Embryonic facial prominence (tissue), 1 donor: ENCODE results near the gene ARFGEF3.
"Not testable (repeated sequence)": the region's sequence is repeated elsewhere in the genome, so short reads cannot be mapped to it uniquely, and the experiment has no call there.

ENCODE experiments used
- DNase-seq: peaks from one replicate; pipeline ENCODE4 v3.0.0-alpha.2; 2016; ENCODE audit errors: extremely low spot score

ARFGEF3 gene

DNA sequence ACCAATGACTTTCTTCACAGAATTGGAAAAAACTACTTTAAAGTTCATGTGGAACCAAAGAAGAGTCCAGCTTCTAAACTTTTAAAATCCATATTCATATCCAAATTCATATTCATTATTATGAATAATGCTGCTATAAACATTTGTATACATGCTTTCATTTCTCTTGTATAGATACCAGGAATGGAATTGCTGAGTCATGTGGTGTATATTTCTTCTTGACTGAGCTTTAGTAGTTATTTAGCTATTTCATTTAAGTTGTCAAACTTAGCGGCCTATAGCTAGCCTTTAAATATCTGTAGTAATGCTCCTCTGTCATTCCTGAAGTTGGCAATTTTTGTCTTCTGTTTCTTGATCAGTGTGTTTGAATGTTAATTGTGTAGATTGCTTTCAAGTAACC, 196.2 kb downstream of the ARFGEF3 start:
- no peak for DNase-seq

DNA sequence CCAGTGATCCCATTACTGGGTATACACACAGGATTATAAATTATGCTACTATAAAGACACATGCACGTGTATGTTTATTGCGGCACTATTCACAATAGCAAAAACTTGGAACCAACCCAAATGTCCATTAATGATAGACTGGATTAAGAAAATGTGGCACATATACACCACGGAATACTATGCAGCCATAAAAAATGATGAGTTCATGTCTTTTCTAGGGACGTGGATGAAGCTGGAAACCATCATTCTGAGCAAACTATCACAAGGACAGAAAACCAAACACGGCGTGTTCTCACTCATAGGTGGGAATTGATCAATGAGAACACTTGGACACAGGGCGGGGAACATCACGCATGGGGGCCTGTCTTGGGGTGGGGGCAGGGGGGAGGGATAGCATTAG, 206.9 kb downstream of the ARFGEF3 start:
- DNase-seq = not testable (repeated sequence)

DNA sequence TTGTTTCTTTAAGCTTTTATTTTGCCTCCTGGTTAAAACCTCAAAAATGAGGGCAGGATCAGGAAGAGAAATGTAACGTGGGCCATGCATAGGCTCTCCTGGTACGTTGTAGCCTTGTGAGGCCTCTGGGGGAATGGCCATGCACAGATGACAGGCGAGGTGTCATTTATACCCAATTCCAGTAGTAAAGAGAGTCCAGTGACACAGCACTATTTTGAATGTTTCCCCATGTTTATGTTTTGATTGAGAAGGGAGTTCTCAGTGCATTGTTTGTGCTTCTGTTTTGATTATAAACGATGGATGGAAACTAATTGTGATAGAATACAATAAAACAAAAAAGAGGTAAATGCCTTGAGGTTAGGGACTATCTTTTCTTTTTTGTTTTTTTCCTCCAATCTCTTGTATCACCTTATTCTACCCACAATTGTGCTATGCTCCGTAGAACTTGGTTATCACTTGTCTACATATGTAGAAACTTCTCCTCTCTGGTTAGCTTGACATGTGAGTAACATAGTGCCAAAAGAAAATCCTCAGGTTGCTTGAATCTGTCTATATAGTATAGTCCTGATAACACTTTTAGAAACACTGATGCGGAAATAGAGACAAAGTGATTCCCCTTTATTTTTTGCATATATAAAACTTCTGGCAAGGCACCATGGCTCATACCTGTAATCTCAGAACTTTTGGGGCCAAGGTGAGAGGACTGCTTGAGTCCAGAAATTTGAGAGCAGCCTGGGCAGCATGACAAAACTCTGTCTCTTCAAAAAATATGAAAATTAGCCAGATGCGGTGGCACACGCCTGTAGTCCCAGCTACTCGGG, 209.1 kb downstream of the ARFGEF3 start:
- DNase-seq = no peak

DNA sequence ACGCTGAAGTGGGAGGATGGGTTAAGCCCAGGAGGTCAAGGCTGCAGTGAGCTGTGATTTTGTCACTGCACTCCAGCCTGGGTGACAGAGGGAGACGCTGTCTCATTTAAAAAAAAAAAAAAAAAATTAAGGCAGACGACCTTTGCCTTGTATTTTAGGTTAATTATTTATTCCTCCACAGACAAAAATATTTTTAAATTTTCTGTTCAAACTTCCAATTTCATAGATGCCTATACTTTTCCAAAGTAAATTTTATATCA, 209.6 kb downstream of the ARFGEF3 start:
- DNase-seq = no peak

DNA sequence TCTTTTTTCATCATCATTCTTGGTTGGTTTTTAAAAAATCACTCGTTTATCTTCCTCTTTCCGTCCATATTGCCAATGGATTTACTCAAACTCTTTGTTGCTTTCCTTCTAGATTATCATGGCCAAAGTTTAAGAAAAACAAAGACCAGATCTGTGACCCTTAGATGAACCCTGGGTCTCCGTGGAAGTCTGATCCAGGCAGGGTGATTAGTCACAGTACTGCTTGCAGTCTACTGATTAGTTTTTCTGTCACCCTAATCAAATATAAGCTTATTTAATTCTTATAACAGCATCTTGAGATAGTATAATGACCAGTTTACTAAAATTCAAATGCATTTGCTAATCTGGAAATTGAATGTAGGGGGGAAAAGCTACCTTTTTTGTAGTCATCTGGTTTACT, 210.0 kb downstream of the ARFGEF3 start:
- DNase-seq = no peak

DNA sequence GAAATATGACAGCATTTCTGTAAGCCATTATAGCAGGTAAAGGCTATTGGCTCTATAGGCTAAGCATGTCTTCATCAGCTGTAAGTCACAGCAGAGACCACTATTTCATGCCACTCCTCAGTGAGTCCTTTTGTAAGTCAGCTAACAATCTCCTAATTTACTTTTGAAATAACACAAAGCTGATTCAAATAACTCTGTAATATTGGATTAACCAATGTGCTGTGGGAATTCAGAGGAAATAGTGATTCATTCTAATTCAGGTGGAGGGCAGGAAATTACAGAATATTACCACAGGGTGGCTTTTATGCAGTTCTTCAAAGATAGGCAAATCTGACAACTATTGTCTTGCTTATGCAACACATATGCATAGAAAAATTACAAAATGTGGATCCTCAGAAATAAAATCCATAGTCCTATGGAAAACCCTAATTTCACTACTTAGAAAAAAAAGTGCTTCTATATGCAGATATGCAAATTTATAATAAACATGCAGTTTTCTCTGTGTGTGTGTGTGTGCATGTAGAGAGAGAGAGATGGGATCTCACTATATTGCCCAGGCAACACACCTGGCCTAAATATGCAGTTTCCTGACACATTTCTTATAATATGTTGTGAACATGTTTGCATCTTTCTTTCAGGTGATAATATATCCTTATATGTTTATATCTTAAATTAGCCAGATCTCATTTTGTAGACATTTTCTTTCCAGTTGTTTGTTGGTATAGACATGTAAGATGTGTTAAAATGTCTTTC, 211.1 kb downstream of the ARFGEF3 start:
- DNase-seq = no peak

DNA sequence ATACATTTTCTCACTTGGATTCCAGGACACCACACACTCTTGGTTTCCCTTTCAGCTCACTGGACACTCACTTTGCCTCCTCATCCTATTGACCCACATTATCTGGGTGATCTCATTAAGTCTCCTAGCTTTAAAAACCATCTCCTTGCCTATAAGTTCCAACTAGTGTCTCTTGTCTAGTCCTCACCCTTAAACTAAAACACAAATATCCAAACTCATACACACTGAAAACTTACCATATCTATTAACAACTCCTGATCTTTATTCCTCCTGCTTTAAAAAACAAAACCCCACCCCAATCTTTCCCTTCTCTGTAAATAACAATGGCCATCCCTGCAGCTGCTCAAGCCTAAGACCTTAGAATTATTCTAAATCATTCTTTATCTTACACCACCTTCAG, 212.5 kb downstream of the ARFGEF3 start:
- DNase-seq = no peak

DNA sequence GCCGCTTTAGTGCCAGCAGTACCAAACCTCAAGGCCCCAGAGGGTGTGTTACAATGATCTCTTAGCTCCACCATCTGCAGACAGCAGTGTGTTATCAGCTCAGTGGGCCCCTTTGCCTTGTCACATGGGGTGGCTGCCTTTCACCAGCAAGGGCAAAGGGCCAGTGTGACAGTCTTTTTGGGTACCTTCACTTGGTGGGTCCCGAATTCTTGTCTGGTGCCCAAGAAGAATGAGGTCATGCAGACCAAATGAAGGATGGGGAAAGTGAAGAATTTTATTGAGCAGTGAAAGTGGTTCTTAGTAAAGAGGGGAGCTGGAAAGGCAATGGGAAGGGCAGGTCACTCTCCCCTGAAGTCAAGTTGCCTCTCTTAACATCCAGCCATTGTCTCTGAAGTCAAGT, 213.1 kb downstream of the ARFGEF3 start:
- DNase-seq = no peak

DNA sequence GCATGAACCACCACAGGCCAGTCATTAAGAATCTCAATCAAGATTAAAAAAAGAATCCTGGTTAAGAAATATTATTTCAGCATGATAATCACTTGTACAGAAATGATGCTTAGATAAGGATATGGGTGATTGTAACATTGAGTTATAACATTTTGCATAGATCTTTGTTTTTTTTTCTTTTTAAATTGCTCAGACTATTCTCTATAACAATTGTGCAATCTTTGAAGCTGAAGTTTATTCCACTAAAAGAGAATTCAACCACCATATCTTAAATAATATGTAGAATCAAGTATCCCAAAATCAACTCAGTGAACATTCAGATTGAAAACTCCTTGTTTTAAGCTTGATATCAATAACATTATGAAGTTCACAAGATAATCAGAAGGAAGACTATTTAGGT, 215.3 kb downstream of the ARFGEF3 start:
- no peak for DNase-seq

DNA sequence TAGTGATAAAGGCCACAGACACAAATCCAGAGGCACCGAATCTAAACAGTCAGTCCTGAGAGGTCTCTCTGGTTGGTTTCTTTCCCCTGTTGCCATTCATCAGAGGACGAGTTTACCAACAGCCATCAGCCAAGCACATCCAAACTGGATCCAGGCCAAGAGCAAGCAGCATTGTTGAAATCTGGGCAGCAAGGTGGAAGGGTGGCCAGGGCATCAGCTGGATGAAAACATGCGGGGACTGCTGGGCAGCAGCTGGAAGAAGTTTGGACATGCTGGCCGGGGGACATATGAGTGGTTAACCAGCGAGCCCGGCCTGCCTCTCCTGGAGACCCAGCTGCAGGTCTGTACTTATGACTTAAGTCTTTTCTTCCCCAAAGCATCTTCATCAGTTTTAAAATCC, 216.1 kb downstream of the ARFGEF3 start, which contains the start of gene SMIM28:
TSS of gene SMIM28 (plus strand) at position 62 of the 400 bp plus-strand sequence. CDS start at position 230, 168 bp downstream.
- DNase-seq = no peak

DNA sequence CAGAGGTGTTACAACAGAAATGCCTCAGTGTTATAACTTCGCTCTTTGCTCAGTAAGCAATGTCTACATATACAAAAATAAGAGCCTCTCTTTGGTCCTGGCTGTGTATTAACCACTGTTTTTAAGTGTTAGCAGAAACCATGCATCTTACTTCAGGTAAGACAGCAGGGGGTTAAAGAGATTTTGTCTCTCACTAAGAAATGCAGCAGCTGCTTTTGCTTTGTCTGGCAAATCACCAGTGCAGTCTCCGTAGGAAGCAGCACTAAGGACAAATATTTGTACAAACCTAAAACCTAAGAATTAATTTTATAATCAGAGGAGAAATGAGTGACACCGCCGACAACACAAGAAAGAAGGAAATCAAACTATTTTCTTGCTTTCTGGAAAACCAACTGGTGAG, 216.7 kb downstream of the ARFGEF3 start:
- DNase-seq = no peak

DNA sequence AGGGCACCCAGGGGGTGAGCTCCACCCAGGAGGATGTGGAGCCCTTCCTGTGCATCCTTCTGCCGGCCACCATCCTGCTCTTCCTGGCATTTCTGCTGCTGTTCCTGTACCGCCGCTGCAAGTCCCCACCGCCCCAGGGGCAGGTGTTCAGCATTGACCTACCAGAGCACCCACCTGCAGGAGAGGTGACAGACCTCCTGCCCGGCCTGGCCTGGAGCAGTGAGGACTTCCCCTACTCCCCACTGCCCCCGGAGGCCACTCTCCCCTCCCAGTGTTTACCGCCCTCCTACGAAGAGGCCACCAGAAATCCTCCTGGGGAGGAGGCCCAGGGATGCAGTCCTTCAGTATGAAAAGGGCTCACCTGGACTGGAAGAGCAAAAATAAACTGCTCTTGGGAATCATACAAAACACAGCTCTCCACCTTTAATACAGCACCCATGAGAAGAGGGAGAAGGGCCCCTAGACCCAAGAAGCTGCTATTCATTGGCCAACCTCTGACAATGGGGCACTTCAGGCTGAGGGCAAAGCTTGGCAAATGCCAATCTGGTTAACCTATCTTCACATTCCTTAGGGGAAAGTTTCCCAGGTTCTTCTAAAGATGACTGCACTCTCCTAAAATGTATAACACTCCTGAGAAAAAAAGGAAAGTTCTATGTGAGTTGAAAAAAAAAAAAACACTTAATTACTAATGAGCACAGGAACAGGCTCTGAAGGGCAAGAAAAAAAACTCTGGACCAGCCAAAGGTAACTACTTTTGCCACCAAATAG, 220.9 kb downstream of the ARFGEF3 start:
- DNase-seq = no peak

DNA sequence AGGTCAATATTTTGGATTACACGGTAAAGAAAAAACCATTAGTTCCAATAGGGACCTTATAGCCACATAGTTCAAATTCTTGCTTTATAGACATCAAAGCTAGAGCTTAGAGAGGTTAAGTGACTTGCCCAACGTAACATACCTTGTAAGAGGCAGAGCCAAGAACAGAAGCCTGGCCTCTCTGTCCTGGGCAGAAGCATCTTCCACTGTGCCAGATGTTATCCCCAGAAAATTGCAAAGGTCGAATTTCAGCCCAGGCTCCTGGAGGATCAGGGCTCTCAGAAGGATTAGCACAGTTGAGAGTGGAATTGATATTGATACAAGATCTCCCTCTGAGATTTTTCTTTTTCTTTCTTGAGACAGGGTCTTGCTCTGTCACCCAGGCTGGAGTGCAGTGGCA, 222.0 kb downstream of the ARFGEF3 start:
- DNase-seq = no peak

DNA sequence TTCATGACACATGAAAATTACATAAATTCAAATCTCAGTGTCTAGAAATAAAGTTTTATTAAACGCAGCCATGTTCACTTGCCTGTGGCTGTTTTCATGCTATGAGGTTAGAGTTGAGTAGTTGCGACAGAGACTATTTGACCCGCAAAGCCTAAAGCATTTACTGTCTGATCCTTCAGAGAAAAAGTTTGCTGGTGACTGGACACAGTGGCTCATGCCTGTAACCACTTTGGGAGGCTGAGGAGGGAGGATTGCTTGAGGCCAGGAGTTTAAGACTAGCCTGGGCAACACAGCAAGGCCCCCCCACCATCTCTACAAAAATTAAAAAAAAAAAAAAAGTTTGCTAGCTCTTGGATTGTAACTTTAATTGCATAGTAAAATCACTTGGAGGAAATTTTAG, 225.2 kb downstream of the ARFGEF3 start:
- DNase-seq = no peak

DNA sequence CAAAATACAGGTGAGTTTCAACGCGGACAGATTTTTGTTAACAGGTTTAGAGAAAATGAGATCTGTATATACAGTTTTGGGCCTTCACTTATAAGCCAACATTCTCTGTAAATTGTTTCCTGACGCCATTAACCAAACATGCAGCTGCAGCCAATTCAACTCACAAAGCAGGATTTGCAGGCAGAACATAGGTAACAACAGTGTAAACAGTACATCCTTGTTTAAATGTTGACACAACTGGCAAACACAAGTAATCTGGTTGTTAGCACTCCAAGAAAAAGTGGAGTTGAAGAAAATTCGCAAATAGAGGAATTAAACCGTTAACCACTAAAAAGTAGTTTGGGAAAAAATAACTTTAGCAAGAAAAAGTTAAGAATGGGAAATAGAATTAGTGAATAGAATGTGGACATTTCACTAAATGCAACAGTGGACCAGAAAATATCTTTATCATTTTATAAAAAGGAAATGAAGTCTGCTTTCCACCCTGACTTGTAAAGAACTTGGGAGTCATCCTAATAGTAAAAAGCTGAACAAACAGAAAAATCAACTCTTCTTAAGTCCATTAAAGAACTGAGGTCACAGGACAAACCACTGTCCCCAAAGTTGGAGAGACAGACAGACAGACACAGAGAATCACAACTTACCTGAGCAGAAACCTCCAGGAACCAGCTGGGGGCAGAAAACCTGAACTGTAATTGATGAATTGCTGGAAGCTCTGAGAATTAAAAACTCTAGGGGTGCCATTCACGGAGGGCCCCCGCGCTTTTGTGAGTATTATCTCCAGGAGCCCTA, 226.0 kb downstream of the ARFGEF3 start:
- DNase-seq = no peak

DNA sequence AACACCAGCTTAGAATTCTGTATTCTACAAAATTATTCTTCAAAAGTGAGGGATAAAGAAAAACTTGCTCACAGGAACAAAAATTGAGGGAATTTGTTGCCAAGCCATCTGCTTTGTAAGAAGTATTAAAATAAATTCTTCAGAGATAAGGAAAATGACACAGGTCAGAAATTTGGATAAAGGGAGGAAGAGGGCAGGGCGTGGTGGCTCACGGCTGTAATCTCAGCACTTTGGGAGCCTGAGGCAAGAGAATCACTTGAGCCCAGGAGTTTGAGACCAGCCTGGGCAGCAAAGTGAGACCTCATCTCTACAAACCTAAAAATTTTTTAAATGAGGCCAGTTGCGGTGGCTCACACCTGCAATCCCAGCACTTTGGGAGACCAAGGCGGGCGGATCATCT, 227.8 kb downstream of the ARFGEF3 start:
- no peak for DNase-seq
